GM12801 (cell line): Measurements from ENCODE around the gene ZFYVE19.

Experiments
- CTCF ChIP-seq: IDR thresholded peaks from one replicate; pipeline ENCODE4 v1.5.1; 2011; ENCODE audit warnings: control low read depth; ENCODE audit not compliant: insufficient read length; ENCODE audit errors: extremely low read depth

ZFYVE19 gene

GRCh38 chr15:40807888-40808461 is 1.1 kb downstream of the ZFYVE19 start:
- no peak for TF ChIP-seq CTCF

- TF ChIP-seq CTCF: no peak
These were observed 2.1 kb downstream of the ZFYVE19 start for GRCh38 chr15:40808861-40809450.

- TF ChIP-seq CTCF: no peak
These were observed 6.0 kb downstream of the ZFYVE19 start for GRCh38 chr15:40812721-40813425.

- no peak for TF ChIP-seq CTCF
These were observed 8.3 kb downstream of the ZFYVE19 start for GRCh38 chr15:40815042-40815698.

- TF ChIP-seq CTCF: no peak
These were observed 12.2 kb downstream of the ZFYVE19 start for GRCh38 chr15:40819048-40819447.

- TF ChIP-seq CTCF: no peak
These were observed 14.3 kb downstream of the ZFYVE19 start for GRCh38 chr15:40821195-40821594.

- no peak for TF ChIP-seq CTCF
These were observed 16.9 kb downstream of the ZFYVE19 start for GRCh38 chr15:40823572-40824343.
